ENCODE measurements around the gene PSAP.
A peak's percentile ranks its signal among the peaks of the same experiment; 100 is the strongest.
"Not testable (repeated sequence)": the region's sequence is repeated elsewhere in the genome, so short reads cannot be mapped to it uniquely, and the experiment has no call there.

Gene PSAP

GRCh38 chr10:71850743-71851464 is at the start of gene PSAP:
PSAP (minus strand) TSS chr10:71851251; CDS start chr10:71851221, 30 bp downstream.
- peak; percentile 98 for DNase-seq

GRCh38 chr10:71900441-71901180 is 49.6 kb upstream of the PSAP start:
- no peak for DNase-seq

DNA sequence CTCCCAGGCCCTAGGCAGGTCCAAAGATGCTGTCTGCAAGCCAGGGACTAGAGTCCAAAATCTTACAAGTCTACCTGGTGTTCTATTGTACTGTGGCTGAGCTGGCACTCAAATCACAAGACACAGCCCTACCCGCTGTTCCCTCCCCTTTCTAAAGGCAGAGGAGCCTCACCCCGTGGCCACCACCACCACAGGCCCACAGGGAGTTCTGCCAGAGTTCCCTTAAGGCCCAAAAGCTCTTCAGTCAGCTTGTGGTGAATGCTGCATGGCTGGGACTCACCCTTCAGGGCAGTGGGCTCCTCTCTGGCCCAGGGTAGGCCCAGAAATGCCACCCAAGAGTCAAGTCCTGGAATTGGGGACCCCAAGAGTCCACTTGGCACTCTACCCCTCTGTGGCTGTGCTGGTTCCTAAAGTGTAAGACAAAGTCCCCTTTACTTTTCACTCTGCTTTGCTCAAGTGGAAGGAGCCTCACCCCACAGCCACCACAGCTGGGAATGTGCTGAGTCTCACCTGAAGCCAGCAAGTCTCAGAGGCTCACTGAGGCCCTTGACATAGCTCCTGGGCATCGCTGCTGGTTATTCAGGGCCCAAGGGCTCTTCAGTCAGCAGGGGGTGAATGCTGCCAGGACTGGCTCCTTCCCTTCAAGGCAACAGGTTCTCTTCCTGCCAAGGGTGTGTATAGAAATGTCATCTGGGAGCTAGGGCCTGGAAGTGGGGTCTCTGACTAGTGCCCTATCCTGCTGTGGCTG is 48.8 kb upstream of the PSAP start:
- DNase-seq = no peak

GRCh38 chr10:71898346-71898745 is 47.3 kb upstream of the PSAP start:
- not testable (repeated sequence) for DNase-seq

DNA sequence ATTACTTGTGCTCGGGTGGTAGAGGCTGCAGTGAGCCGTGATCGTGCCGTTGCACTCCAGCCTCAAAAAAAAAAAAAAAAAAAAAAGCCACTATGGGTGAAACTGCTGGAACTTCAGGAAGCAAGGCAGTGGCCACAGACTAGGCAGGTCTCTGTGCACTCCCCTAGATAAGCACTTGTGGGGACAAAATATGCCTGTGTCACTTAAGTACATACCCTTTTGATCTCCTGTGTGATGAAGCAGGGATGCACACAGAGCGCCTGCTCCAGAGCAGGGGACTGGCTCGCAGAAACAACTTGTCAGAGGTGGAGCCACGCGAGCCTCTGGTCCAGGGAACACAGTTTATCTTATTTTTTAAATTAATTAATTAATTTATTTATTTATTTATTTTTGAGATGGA is 42.9 kb upstream of the PSAP start:
- DNase-seq = no peak

DNA sequence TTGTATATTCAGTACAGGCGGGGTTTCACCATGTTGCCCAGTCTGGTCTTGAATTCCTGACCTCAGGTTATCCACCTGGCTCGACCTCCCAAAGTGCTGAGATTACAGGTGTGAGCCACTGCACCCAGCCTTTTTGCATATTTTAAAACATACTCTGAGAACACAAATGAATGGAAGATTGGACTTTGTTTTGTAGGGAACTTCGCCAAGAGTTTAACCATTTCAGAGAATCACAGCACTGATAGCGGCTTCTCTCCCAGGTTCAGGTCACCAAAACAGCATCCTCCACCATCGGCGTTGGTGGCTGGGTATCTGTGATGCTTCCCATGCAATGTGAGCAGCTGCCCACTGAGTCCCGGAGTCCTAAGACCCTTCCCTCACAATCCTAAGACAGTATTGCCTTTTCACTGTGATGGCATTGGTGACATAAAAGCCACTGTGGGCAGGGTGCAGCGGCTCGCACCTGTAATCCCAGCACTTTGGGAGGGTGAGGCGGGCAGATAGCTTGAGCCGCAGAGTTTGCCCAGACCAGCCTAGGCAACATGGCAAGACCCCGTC is 42.3 kb upstream of the PSAP start:
- no peak for DNase-seq

DNA sequence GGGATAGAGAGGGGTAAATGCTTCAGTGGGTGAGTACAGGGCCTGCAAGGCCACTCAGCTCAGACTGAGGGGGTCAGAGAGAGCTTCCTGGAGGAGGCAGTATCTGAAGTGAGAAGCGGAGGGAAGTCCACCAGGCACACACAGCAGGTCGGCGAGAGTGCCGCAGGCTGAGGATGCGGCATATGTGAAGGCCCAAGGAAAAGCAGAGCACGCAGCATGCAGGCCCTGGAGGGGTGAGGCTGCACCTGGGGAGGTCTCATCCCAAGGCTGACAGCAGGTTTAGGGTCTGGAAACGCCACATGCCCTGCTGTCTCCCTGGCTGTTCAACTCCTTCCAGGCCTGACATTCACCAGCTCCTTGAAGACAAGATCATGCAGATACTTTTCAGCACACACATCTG is 40.4 kb upstream of the PSAP start:
- no peak for DNase-seq

GRCh38 chr10:71889388-71889987 is 38.4 kb upstream of the PSAP start:
- DNase-seq = no peak

DNA sequence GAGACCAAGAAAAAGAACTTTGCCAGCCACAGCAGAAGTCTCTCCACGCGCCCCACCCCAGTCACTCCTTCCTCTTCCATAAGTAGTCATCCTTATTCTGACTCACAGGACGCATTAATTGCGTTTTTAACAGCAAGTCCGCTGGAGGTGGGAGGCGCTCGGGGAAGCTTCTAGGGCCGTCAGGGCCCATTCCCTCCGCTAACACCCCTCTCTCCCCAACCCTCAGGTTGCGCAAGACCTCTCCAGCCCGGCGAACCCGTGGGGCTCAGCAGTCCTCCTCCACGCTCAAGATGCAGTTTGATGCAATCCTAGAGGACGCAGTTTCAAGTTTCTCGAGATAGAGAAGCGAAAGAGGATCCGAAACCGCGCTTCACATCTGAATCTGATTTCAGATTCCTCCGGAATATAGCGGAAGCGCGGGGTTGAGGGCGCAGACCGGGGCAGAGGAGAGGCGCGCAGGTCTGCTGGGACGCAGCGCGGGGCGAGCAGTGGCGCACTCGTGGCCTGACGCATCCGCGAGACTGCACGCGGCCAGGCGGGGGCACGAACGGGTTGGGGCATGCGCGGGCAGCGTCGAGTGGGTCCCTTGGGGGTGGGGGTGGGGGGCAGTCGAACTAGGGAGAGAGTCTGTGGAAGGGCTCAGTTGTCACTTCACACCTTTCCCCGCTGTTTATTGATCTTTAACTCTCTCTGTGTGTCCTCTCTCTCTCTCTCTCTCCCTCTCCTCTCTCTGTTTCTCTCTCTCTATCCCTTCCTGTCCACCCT is 37.8 kb upstream of the PSAP start:
- DNase-seq = peak; percentile 53

GRCh38 chr10:71888248-71888622 is 37.2 kb upstream of the PSAP start:
- DNase-seq = no peak

DNA sequence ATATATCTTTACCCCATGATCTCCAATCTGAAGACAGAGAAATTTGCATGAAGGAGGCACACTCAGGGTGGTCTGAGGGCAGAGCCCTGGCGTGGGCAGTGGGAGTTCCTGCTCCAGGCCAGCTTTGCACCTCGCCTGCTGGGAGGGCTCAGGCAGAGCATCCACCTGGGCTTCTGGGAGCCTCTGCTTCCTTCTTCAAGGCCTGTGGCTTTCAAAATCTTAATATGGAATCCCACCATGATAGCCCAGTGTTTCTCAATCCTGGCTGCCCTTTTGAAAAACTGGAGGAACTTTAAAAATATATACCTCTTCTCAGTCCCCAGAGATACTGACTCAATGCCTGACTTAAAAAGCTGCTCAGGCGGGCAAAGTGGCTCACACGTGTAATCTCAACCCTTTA is 36.7 kb upstream of the PSAP start:
- no peak for DNase-seq

GRCh38 chr10:71882813-71883659 is 32.0 kb upstream of the PSAP start:
- no peak for DNase-seq

- no peak for DNase-seq
Observed at GRCh38 chr10:71881647-71882355, 30.8 kb upstream of the PSAP start.

- DNase-seq = not testable (repeated sequence)
Observed at GRCh38 chr10:71881307-71881624, 30.2 kb upstream of the PSAP start.

DNA sequence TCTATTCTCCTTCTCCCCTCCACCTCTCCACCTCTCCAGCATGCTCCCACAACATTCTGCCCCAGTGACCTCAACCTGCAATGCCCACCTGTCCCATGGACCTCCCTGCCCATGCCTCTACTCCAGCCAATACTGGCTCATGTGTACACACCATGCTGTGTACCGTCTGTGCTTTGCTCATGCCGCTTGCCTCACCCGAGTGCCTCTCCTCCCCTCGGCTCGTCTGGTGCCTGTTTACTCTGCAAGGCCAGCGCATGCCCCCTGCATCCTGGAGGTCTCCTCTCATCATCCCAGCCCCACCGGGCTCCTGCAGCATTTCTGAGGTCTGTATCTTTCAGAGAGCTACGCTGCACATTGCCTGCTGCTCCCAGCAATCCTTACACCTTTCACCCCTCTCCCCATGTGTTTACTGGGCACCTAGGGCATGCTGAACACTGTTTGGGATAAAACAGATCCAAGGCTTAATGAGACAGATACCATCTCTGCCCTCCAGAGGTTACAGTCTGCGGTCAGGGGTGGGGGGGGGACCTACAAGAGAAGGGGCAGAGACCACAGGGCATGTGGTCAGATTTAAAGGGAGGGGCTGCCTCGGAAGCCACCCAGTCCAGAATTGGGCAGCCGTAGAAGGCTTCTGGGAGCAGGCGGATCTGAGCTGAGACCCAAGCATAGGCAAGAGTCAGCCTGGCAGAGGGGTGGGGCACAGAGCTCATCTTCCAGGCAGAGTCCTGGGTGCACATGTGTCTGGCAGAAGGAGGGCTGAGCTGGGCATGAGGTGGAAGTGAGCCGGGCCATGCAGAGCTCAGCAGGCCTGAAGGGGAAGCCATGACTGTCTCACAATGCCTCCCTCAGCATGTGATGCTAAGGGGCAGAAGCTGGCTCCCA is 29.6 kb upstream of the PSAP start:
- no peak for DNase-seq

DNA sequence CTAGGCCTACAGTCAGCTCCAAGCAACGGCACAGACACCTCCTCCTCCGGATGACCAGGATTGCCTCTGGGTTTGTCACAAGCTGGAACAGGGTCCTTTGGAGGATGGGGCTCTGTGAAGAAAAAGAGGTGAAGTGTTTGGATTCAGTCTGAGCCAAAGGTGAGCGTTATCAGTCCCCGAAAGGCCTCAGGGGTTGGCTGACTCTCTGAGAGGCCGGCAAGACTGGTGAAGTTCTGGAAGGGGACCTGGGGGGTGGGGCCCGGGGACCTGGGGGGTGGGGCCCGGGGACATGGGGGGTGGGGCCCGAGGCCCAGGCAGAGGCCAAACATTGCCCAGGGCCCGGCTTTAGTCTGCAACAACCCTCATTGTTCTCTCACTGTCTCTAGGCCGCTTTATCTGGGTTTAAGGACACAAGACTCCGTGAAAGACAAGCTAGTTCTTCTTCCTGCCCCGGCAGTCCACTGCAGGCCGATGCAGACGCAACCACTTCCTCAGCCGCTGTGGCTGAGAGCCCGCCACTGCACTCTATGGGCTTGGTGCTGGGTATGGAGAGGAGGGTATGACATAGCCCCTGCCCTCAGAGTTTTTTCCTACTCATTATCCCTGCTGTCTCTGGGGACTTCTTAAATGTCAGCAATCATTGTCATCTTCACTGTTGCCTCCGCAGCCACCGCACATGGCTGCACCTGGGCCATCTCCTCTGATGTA is 27.4 kb upstream of the PSAP start:
- no peak for DNase-seq

DNA sequence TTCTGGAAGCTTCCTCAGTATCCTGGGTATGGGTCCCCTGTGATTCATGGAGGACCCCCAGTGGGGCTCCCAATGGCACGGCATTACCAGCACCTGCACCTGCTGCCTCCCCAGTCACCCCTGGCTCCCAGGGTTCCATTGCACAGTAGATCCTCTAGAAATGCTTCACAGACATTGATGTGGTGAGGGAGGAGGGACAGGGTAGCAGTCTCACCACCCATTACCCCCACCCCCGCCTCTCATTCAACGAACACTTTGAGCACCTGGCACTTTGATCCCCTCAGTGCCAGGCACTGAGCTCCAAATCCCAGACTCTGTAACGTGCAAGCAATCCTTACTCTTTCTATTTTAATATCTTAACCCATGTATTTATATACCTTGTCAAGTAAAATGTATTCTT is 26.8 kb upstream of the PSAP start:
- DNase-seq = no peak

GRCh38 chr10:71874680-71875354 is 23.8 kb upstream of the PSAP start:
- not testable (repeated sequence) for DNase-seq
